Caco-2 (cell line): ENCODE results near the gene CARM1. TPM values are rescaled to one million over a fixed set of nuclear protein-coding genes. Genes with fewer than 3 reads are reported as not detected.
A peak's percentile ranks its signal among the peaks of the same experiment; 100 is the strongest.

Experiments
- BruUV-seq: library from RNA; stranded (reverse); fragments of 400-500 nt; replicated peaks from 2 replicates; lab custom pipeline; 2021; lab: Mats Ljungman, UMichigan
- CTCF ChIA-PET: fragments of 300-600 bp; sonication (Branson Sonifier 250); formaldehyde crosslinking; loops from one replicate; lab custom pipeline; 2022; ENCODE audit warnings: antibody characterized with exemption; lab: Charles Lee
- POLR2A ChIA-PET: fragments of 300-600 bp; sonication (Branson Sonifier 250); formaldehyde crosslinking; loops from one replicate; lab custom pipeline; 2022; ENCODE audit warnings: antibody characterized with exemption; lab: Charles Lee
- DNase-seq, 2 experiments: peaks; one replicate each; pipeline versions ENCODE4 v3.0.0 to v3.0.0-alpha.2; 2020 to 2022
- H3K27me3 ChIP-seq: replicated peaks from 2 replicates; pipeline ENCODE4 v1.6.0; 2011; ENCODE audit warnings: low read length; ENCODE audit not compliant: control insufficient read depth, insufficient read depth
- H3K36me3 ChIP-seq: 2 replicates; pipeline ENCODE4 v1.5.1; 2011; ENCODE audit warnings: low read length; ENCODE audit not compliant: control insufficient read depth, insufficient read depth
- H3K4me1 ChIP-seq: fragments of 250-450 bp; sonication (Bioruptor Pico); 2 replicates; pipeline ENCODE4 v1.5.1; 2020; ENCODE audit warnings: mild to moderate bottlenecking
- H3K4me3 ChIP-seq: 2 replicates; pipeline ENCODE4 v1.5.1; 2011; ENCODE audit warnings: low read depth, mild to moderate bottlenecking, control low read depth, low read length
- H3K9me3 ChIP-seq: fragments of 250-450 bp; sonication (Bioruptor Pico); 2 replicates; pipeline ENCODE4 v1.5.1; 2020; ENCODE audit warnings: mild to moderate bottlenecking, moderate library complexity
- H3K27ac Mint-ChIP-seq: one replicate; pipeline ENCODE4 v1.8.0; 2022; ENCODE audit warnings: mixed read lengths; ENCODE audit not compliant: unreplicated experiment
- H3K27me3 Mint-ChIP-seq: one replicate; pipeline ENCODE4 v1.8.0; 2022; ENCODE audit warnings: mixed read lengths; ENCODE audit not compliant: insufficient read depth, unreplicated experiment
- H3K36me3 Mint-ChIP-seq: one replicate; pipeline ENCODE4 v1.8.0; 2022; ENCODE audit warnings: mild to moderate bottlenecking, mixed read lengths; ENCODE audit not compliant: insufficient read depth, unreplicated experiment
- H3K4me1 Mint-ChIP-seq: one replicate; pipeline ENCODE4 v1.8.0; 2022; ENCODE audit warnings: low read depth, mixed read lengths; ENCODE audit not compliant: unreplicated experiment
- H3K4me3 Mint-ChIP-seq: one replicate; pipeline ENCODE4 v1.8.0; 2022; ENCODE audit warnings: mild to moderate bottlenecking, moderate library complexity, mixed read lengths; ENCODE audit not compliant: unreplicated experiment
- H3K9me3 Mint-ChIP-seq: one replicate; pipeline ENCODE4 v1.8.0; 2022; ENCODE audit warnings: mixed read lengths; ENCODE audit not compliant: unreplicated experiment
- intact Hi-C: fragments of 100-400 bp; cut with micrococcal nuclease; formaldehyde crosslinking; loops from one replicate; pipeline ENCODE4 v1.10.0; 2022; ENCODE audit not compliant: unreplicated experiment
- total RNA-seq: library from RNA; stranded (reverse); gene quantifications from 2 replicates; pipeline ENCODE4 v1.2.3, GENCODE V29; 2022
- TF ChIP-seq, protein P1 (sequence below), 2 experiments: fragments of 200-600 bp in 1 of 2; IDR thresholded peaks; 1 replicate in 1 of 2; 2 replicates in 1 of 2; pipeline versions ENCODE4 v1.5.1 to v1.8.0; 2011 to 2022; ENCODE audit warnings: antibody characterized with exemption in 1 of 2, control low read depth in 1 of 2, inconsistent platforms in 1 of 2, low read depth in 1 of 2, low read length in 1 of 2, mild to moderate bottlenecking in 1 of 2, moderate library complexity in 1 of 2; ENCODE audit not compliant: insufficient read depth in 1 of 2, severe bottlenecking in 1 of 2, unreplicated experiment in 1 of 2

The CARM1 gene
- total RNA-seq, 1 experiment from 2014 or later = 97.9 TPM

DNA sequence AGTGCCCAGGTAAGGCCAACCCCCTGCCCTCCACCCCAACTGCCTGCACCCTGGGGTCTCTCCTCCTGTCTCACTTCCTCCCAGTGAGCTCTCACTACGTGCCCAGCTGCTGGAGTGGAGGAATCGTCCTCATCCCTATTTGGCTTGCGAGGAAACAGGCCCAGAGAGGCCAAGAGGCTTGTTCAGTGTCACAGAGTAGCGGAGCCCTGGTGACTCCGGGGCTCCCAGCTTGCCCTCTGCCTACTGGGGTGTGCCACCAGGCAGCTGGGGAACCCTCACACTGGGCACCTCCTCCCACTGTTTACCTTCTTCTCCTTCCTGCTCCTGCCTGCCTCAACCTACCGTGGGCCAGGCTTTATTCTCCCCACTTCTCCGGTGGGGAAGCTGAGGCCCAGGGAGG lies 41.0 kb upstream of the CARM1 start:
- no peaks in the 10 kb centered on the region for H3K27me3 Mint-ChIP-seq
- peaks cover 74% of the 10 kb centered on the region for H3K36me3 Mint-ChIP-seq
- 0 out of 2 replicates have a peak, but pooled peaks cover 4% of the 10 kb centered on the region for H3K4me1 ChIP-seq
- no peaks in the 10 kb centered on the region; the same call in 1 of the 2 replicates for H3K36me3 ChIP-seq
- no peaks in the 10 kb centered on the region for H3K9me3 ChIP-seq
- TF ChIP-seq, protein P1, sequence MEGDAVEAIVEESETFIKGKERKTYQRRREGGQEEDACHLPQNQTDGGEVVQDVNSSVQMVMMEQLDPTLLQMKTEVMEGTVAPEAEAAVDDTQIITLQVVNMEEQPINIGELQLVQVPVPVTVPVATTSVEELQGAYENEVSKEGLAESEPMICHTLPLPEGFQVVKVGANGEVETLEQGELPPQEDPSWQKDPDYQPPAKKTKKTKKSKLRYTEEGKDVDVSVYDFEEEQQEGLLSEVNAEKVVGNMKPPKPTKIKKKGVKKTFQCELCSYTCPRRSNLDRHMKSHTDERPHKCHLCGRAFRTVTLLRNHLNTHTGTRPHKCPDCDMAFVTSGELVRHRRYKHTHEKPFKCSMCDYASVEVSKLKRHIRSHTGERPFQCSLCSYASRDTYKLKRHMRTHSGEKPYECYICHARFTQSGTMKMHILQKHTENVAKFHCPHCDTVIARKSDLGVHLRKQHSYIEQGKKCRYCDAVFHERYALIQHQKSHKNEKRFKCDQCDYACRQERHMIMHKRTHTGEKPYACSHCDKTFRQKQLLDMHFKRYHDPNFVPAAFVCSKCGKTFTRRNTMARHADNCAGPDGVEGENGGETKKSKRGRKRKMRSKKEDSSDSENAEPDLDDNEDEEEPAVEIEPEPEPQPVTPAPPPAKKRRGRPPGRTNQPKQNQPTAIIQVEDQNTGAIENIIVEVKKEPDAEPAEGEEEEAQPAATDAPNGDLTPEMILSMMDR (IDR thresholded peaks at IDR 0.05; ENCODE audit: insufficient read depth in 1 of 2, low read depth in 1 of 2, low read length in 1 of 2, severe bottlenecking in 1 of 2, unreplicated experiment in 1 of 2) = no peak
- DNase-seq = no peak
- H3K9me3 Mint-ChIP-seq = no peaks in the 10 kb centered on the region
- no peaks in the 10 kb centered on the region for H3K27me3 ChIP-seq
- ChIA-PET CTCF (no interaction called here), POLR2A (no interaction called here)
- no peak overlapping the region for H3K4me3 ChIP-seq
- peak overlapping the region; percentile 45 for H3K27ac Mint-ChIP-seq
- no peaks in the 10 kb centered on the region for H3K4me1 Mint-ChIP-seq
- intact Hi-C loops = no loop called here
- BruUV-seq = no TSS peak
- no peak overlapping the region for H3K4me3 Mint-ChIP-seq

- H3K27ac Mint-ChIP-seq = peak overlapping the region; percentile 45
- no peaks in the 10 kb centered on the region for H3K27me3 Mint-ChIP-seq
- H3K36me3 Mint-ChIP-seq = peaks cover 74% of the 10 kb centered on the region
- no TSS peak for BruUV-seq
- TF ChIP-seq, protein P1 (IDR thresholded peaks at IDR 0.05; ENCODE audit: insufficient read depth in 1 of 2, low read depth in 1 of 2, low read length in 1 of 2, severe bottlenecking in 1 of 2, unreplicated experiment in 1 of 2) = no peak
- no peak overlapping the region for H3K4me3 Mint-ChIP-seq
- H3K9me3 Mint-ChIP-seq = no peaks in the 10 kb centered on the region
- POLR2A ChIA-PET = no interaction called here
- DNase-seq = no peak
- Histone ChIP-seq H3K4me3 (no peak overlapping the region), H3K4me1 (0 out of 2 replicates have a peak, but pooled peaks cover 4% of the 10 kb centered on the region), H3K27me3 (no peaks in the 10 kb centered on the region), H3K36me3 (no peaks in the 10 kb centered on the region; the same call in 1 of the 2 replicates), H3K9me3 (no peaks in the 10 kb centered on the region)
- intact Hi-C loops = no loop called here
- no peaks in the 10 kb centered on the region for H3K4me1 Mint-ChIP-seq
- CTCF ChIA-PET = no interaction called here
These were observed 40.2 kb upstream of the CARM1 start for GRCh38 chr19:10830931-10831779.

- POLR2A ChIA-PET = no interaction called here
- CTCF ChIA-PET = no interaction called here
- Mint-ChIP-seq H3K9me3 (no peaks in the 10 kb centered on the region), H3K36me3 (peaks cover 83% of the 10 kb centered on the region), H3K4me1 (no peaks in the 10 kb centered on the region), H3K27me3 (no peaks in the 10 kb centered on the region), H3K27ac (no peak overlapping the region), H3K4me3 (no peak overlapping the region)
- Histone ChIP-seq H3K4me3 (no peak overlapping the region), H3K36me3 (no peaks in the 10 kb centered on the region; the same call in 1 of the 2 replicates), H3K9me3 (no peaks in the 10 kb centered on the region), H3K27me3 (no peaks in the 10 kb centered on the region), H3K4me1 (peaks cover 9% of the 10 kb centered on the region; the same call in 1 of the 2 replicates)
- no peak for DNase-seq
- TF ChIP-seq, protein P1 (IDR thresholded peaks at IDR 0.05; ENCODE audit: insufficient read depth in 1 of 2, low read depth in 1 of 2, low read length in 1 of 2, severe bottlenecking in 1 of 2, unreplicated experiment in 1 of 2) = no peak
- intact Hi-C loops = no loop called here
- no TSS peak for BruUV-seq
These were observed 39.1 kb upstream of the CARM1 start for GRCh38 chr19:10831987-10832938.
